ENCODE measurements around the gene CHADL.

The CHADL gene

GRCh38 chr22:41237707-41238569, 2.8 kb downstream of the CHADL start:
- DNase-seq: peak; percentile 52
- in situ Hi-C loops (cut with MboI; ENCODE audit: low pct_unique_long_range_greater_than_20kb, low sequenced_read_pairs): no loop called here

DNA sequence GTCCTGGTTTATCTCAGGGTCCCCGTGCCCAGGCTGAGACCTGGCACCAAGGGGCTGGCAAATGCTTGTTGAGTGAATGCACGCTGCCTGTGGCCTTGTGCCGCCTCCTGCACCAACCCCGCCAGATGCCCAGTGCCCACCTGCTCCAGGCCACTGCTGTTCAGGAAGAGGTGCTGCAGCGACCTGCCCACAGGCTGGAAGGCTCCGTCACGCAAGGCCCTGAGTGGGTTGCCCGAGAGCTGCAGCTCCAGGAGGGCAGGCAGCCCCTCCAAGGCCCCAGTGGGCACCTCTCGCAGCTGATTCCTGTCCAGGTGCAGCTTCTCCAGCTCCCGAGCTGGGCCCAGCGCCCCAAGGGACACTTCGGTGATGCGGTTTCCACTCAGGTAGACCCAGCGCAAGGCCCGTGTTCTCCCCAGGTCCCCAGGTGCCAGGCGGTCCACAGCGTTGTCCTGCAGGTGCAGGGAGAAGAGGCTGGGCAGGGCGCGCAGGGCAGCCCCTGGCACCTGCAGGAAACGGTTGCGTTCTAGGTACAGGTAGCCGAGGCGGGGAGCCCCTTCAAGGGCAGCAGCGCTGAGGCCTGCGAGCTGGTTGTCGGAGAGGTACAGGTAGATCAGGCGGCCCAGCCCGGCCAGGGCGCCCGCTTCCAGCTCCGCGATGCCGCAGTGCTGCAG, 3.6 kb downstream of the CHADL start:
- no peak for DNase-seq
- in situ Hi-C loops (cut with MboI; ENCODE audit: low pct_unique_long_range_greater_than_20kb, low sequenced_read_pairs): no loop called here

DNA sequence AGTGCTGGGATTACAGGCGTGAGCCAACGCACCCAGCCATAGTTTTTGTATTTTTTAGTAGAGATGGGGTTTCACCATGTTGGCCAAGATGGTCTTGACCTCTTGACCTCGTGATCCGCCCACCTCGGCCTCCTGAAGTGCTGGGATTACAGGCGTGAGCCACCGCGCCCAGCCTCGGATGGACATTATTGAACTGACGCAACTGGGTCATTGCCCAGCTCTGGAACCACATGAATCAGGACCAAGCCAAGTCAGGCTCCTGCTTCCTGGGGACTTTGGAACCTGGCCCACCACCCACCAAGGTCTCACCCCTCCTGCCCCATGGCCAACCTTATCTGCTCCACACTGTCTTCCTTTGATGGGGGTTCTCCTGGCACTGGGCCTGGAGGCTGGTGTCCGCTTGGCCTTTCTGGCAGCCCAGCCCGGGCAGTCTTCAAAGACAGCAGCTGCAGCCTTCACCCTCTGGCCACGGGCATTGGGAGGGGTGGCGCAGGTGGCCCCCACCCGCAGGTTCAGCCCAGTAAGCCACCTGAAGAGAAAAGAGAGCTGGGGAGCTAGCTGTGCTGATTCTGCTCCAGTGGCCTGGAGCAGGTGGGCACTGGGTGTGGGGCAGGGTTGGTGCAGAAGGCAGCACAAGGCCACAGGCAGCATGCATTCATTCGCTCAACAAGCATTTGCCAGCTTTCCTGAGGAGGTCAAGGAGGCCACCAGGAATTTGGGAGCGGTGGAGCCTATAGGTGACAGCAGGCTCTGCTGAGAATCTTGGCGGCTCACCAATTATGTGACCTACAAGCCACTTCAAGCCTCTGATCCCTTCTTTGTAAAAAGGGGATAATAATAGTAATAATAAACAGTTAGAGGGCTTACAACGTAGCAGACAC, 5.7 kb downstream of the CHADL start:
- in situ Hi-C loops (cut with MboI; ENCODE audit: low pct_unique_long_range_greater_than_20kb, low sequenced_read_pairs): no loop called here
- DNase-seq: no peak

DNA sequence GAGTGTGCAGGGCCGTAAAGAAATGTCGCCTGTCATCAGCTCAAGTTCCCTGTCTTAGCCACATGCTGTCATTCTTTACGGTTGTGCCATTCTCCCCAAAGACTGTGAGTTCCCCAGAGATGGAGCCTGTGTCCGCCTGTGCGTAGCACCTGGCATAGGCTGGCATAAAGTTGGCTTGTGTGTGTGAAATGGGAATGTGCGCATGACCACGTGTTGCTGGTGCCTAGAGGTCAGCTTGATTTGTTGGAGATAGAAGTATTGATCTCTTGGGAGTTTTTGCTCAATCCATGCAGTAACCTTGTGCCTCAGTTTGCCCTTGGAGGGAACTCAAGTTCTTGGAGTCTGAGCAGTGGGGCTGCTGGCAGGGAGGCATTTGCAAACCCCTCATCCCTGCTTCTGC, 9.4 kb downstream of the CHADL start:
- in situ Hi-C loops (cut with MboI; ENCODE audit: low pct_unique_long_range_greater_than_20kb, low sequenced_read_pairs): no loop called here
- no peak for DNase-seq

DNA sequence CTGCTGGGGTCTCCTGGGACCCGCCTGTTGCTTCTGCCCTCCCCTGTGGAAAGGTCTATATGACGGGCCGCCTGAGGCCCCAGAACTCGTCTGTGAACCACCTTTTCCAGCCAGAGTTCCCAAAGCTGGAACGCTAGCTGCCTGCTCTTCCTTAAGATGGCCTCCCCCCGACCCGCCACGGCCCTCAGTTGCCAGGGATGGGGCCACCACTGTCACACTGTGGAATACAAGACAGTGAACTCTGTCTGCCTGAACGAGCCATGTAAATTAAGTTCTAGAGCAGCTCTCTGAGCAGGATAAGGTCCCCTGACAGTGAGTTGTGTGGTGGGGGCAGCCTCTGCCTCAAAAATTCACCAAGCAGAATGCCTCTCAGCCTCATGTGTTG, 10.3 kb downstream of the CHADL start:
- in situ Hi-C loops (cut with MboI; ENCODE audit: low pct_unique_long_range_greater_than_20kb, low sequenced_read_pairs): no loop called here
- DNase-seq: no peak

- in situ Hi-C loops (cut with MboI; ENCODE audit: low pct_unique_long_range_greater_than_20kb, low sequenced_read_pairs): no loop called here
- DNase-seq: no peak
Observed at GRCh38 chr22:41229730-41230400, 10.9 kb downstream of the CHADL start.

DNA sequence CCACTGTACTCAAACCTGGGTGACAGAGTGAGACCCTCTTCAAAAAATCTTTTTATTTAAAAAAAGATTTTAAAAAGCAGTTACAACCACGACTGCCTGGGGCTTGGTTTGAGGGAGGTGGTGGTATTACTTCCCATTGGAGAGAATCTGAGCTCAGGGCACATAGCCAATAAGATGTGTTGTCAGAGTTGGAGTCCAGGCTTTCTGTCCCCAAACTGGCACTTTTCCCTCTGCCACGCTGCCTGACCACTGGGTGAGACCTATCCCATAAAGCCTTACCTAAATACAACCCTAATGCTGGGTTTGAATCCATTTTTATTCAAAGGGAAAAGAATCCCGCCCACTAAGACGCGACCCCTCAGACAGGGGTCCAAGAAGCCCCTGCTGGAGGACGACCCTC, 11.5 kb downstream of the CHADL start:
- no peak for DNase-seq
- in situ Hi-C loops (cut with MboI; ENCODE audit: low pct_unique_long_range_greater_than_20kb, low sequenced_read_pairs): no loop called here

- in situ Hi-C loops (cut with MboI; ENCODE audit: low pct_unique_long_range_greater_than_20kb, low sequenced_read_pairs): no loop called here
- no peak for DNase-seq
Observed at GRCh38 chr22:41226723-41227655, 13.7 kb downstream of the CHADL start.

- in situ Hi-C loops (cut with MboI; ENCODE audit: low pct_unique_long_range_greater_than_20kb, low sequenced_read_pairs): no loop called here
- DNase-seq: no peak
Observed at GRCh38 chr22:41223535-41223934, 17.2 kb downstream of the CHADL start.

- DNase-seq: no peak
- in situ Hi-C loops (cut with MboI; ENCODE audit: low pct_unique_long_range_greater_than_20kb, low sequenced_read_pairs): no loop called here
Observed at GRCh38 chr22:41222846-41223507, 17.8 kb downstream of the CHADL start.

- in situ Hi-C loops (cut with MboI; ENCODE audit: low pct_unique_long_range_greater_than_20kb, low sequenced_read_pairs): no loop called here
- peak; percentile 93 for DNase-seq
Observed at GRCh38 chr22:41217553-41218157, 23.1 kb downstream of the CHADL start.

DNA sequence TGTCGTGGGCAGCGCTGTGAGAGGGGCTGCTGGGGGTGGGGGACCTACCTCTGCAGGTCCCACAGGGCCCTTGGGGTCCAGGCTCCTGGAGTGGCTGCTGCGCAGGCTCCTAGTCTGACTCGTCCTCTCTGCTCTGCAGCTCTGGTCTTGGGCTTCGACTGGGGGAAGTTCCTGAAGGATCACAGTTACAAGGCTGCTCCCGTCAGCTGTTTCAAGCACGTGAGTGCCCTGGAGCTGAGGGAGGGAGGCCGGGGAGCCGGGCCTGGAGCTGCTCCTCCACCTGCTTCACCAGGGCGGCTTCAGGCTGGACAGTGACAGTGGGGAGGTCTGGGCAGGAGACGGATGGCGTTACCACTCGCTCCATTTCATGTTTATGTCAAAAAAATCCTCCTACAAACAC, 23.7 kb downstream of the CHADL start:
- in situ Hi-C loops (cut with MboI; ENCODE audit: low pct_unique_long_range_greater_than_20kb, low sequenced_read_pairs): no loop called here

GRCh38 chr22:41215926-41216325, 24.8 kb downstream of the CHADL start:
- no peak for DNase-seq
- in situ Hi-C loops (cut with MboI; ENCODE audit: low pct_unique_long_range_greater_than_20kb, low sequenced_read_pairs): no loop called here

More for the DNA sequence above, 23.7 kb downstream of the CHADL start:
- no peak for DNase-seq

- in situ Hi-C loops (cut with MboI; ENCODE audit: low pct_unique_long_range_greater_than_20kb, low sequenced_read_pairs): no loop called here
- no peak for DNase-seq
Observed at GRCh38 chr22:41215409-41215808, 25.3 kb downstream of the CHADL start.

DNA sequence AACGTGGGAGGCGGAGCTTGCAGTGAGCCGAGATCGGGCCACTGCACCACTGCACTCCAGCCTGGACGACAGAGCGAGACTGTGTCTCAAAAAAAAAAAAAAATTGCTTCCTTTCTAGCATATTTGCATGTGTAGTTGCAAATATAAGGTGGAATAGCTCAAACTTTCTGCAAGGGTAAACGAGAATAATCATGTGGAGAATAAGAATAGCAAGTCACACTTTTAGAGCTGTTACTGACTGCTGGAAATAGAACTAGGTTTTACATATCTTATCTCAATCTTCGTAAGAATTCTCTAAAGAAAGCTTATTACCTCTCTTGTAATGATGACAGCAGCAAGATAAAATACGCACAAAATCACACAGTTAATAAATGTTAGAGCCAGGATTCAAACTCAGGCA, 34.0 kb downstream of the CHADL start:
- in situ Hi-C loops (cut with MboI; ENCODE audit: low pct_unique_long_range_greater_than_20kb, low sequenced_read_pairs): no loop called here
- no peak for DNase-seq

DNA sequence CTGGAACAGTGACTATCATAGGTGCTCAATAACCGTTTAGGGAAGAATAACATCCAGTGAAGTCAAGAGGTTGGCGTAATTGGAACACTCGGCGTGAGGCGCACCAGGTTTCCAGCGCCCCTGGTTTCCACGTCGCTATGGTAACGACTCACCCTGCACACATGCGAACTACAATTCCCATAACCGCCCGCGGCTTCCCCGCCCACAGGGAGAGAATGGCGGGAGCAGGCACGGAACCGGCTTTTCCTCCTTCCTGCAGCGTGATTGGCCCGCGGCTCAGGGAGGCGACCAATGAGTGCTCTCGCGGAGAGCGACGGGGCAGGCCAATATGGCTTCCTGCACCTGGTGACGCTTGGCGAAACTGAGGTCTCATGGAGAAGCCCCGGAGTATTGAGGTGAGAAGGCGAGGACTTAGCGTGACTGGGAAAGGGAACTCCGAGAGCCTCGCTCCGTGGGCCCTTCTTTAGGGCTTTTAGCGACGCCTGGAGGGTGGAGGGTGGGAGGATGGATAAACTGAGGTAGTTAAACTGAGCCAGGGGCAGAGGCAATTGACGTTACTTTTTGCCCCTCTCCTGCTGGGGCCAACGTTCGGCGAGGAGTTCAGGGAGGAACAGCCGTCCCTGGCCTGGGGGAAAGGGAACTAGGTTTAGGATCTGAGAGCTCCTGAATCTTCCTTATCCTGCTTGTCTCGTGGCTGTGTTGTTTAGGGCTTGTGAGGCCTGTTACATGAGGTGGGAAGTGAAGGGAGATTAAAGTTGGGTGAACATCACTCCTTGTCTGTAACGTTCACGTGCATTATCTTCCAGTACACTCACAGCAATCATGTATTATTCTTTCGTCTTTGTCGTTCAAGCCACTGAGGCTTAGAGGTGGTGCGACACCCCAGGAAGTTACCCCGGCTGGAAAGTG, 35.5 kb downstream of the CHADL start, which contains the start of gene L3MBTL2:
Gene L3MBTL2, plus strand, starts transcription at position 321 of the 909 bp plus-strand sequence. Its CDS starts 51 bp downstream, at position 372.
- in situ Hi-C loops (cut with MboI; ENCODE audit: low pct_unique_long_range_greater_than_20kb, low sequenced_read_pairs): no loop called here
- peak; percentile 98 for DNase-seq

Data from KBM-7 (cell line).